Body of pancreas (tissue), 4 donors: ENCODE measurements around the gene HEATR5B. TPM values are rescaled to one million over a fixed set of nuclear protein-coding genes. Genes with fewer than 3 reads are reported as not detected.

ENCODE experiments used
- ATAC-seq: fragments of 150-250 bp; one replicate; pipeline ENCODE4 v1.9.1; 2016
- DNase-seq, 4 donors: peaks; one replicate each; pipeline ENCODE4 v3.0.0-alpha.2; 2019
- H3K27ac ChIP-seq, 4 donors: fragments of 200-600 bp; sonication (generic); 1 replicate in 3 of 4; 2 replicates in 1 of 4; pipeline versions ENCODE4 v1.5.1 to v1.6.1; 2016 to 2019; ENCODE audit warnings: mild to moderate bottlenecking in 1 of 4, mixed read lengths in 1 of 4, moderate library complexity in 1 of 4
- H3K27me3 ChIP-seq, 2 donors: fragments of 200-600 bp; sonication (generic); one replicate each; pipeline ENCODE4 v1.6.0; 2016; ENCODE audit warnings: mild to moderate bottlenecking in 1 of 2
- H3K36me3 ChIP-seq, 2 donors: fragments of 200-600 bp; sonication (generic); replicated peaks in 1 of 2; 2 replicates each; pipeline ENCODE4 v1.5.1; 2016; ENCODE audit warnings: low read depth in 2 of 2; ENCODE audit not compliant: insufficient read depth in 1 of 2
- H3K4me1 ChIP-seq: fragments of 200-600 bp; sonication (generic); one replicate; pipeline ENCODE4 v1.6.0; 2016
- H3K4me3 ChIP-seq, 2 donors: fragments of 200-600 bp; sonication (generic); 1 replicate in 1 of 2; 2 replicates in 1 of 2; pipeline ENCODE4 v1.5.1; 2016 to 2019
- H3K9me3 ChIP-seq, 3 donors: fragments of 200-600 bp; sonication (generic); 1 replicate in 2 of 3; 2 replicates in 1 of 3; pipeline ENCODE4 v1.5.1; 2016
- CTCF ChIP-seq, 7 experiments: fragments of 450-650 bp in 4 of 7; fragments of 200-600 bp in 3 of 7; sonication (generic) in 3 of 7; IDR thresholded peaks; one replicate each; pipeline ENCODE4 v1.5.1; 2016 to 2019; ENCODE audit warnings: antibody characterized with exemption in 7 of 7
- POLR2A ChIP-seq, 3 donors: fragments of 450-650 bp; IDR thresholded peaks; one replicate each; pipeline ENCODE4 v1.6.1; 2016; ENCODE audit warnings: antibody characterized with exemption in 3 of 3, mild to moderate bottlenecking in 2 of 3
- WGBS, 2 donors: methylation state at CpG; one replicate each; pipeline ENCODE4 v1.1.5; 2017; 5-methylcytosine and 5-hydroxymethylcytosine counted together
- intact Hi-C: fragments of 100-400 bp; cut with DNase I; formaldehyde crosslinking; loops from one replicate; pipeline ENCODE4 v1.15.1; 2023
- total RNA-seq, 2 donors: library from RNA; depleted of rRNA; stranded (reverse); fragments of >200 nt; gene quantifications; one replicate each; pipeline ENCODE4 v1.1.0, GENCODE V29; 2016

HEATR5B gene
- total RNA-seq, 2 donors from 2014 or later = 44.8 to 51.9 TPM

GRCh38 chr2:36965751-36966369 is 118.3 kb downstream of the HEATR5B start:
- Histone ChIP-seq H3K4me1 (peaks cover 23% of the 10 kb centered on the region), H3K9me3 (no peaks in the 10 kb centered on the region), H3K27me3 (no peaks in the 10 kb centered on the region), H3K27ac (peak overlapping the region; percentile 71 to 90 (median 84)), H3K4me3 (peak overlapping the region; percentile 69 to 87), H3K36me3 (no peaks in the 10 kb centered on the region)
- WGBS, 2 donors = 1% methylated on average over 24 to 42 of the region's 42 CpGs
- intact Hi-C loops = no loop called here
- DNase-seq (peak; percentile 33 to 57 (median 52)), ATAC-seq (peak; percentile 26)
- TF ChIP-seq CTCF (IDR thresholded peaks at IDR 0.05) (no peak), POLR2A (IDR thresholded peaks at IDR 0.05) (no peak)

- no peak for ATAC-seq
- TF ChIP-seq CTCF (IDR thresholded peaks at IDR 0.05) = no peak
- 29 to 36% methylated on average over 2 of the region's 2 CpGs for WGBS, 2 donors
- peak overlapping the region in 1 of 4 donors; percentile 12 for H3K27ac ChIP-seq
- H3K4me1 ChIP-seq = peaks cover 23% of the 10 kb centered on the region
- H3K9me3 ChIP-seq = no peaks in the 10 kb centered on the region
- intact Hi-C loops = no loop called here
- DNase-seq = no peak
- H3K4me3 ChIP-seq = no peak overlapping the region
- H3K36me3 ChIP-seq = no peaks in the 10 kb centered on the region
- H3K27me3 ChIP-seq = no peaks in the 10 kb centered on the region
Measured at GRCh38 chr2:36965206-36965605, 119.0 kb downstream of the HEATR5B start.

GRCh38 chr2:36964496-36965058 is 119.6 kb downstream of the HEATR5B start:
- whole genome bisulfite sequencing, 2 donors = 71 to 74% methylated on average over 5 of the region's 5 CpGs
- intact Hi-C loops = no loop called here
- DNase-seq = no peak

GRCh38 chr2:36963734-36964133 is 120.4 kb downstream of the HEATR5B start:
- 94 to 96% methylated on average over 4 of the region's 4 CpGs for WGBS, 2 donors
- H3K36me3 ChIP-seq = no peaks in the 10 kb centered on the region
- intact Hi-C loops = no loop called here
- no peaks in the 10 kb centered on the region for H3K9me3 ChIP-seq
- no peak overlapping the region for H3K4me3 ChIP-seq
- H3K27ac ChIP-seq = no peak overlapping the region
- no peak for ATAC-seq
- TF ChIP-seq CTCF (IDR thresholded peaks at IDR 0.05) = no peak
- no peak for TF ChIP-seq POLR2A (IDR thresholded peaks at IDR 0.05)
- DNase-seq = no peak
- H3K4me1 ChIP-seq = peaks cover 23% of the 10 kb centered on the region
- no peaks in the 10 kb centered on the region for H3K27me3 ChIP-seq

More at GRCh38 chr2:36964496-36965058, 119.6 kb downstream of the HEATR5B start:
- Histone ChIP-seq H3K4me3 (no peak overlapping the region), H3K9me3 (no peaks in the 10 kb centered on the region), H3K27me3 (no peaks in the 10 kb centered on the region), H3K4me1 (peaks cover 23% of the 10 kb centered on the region), H3K27ac (peak overlapping the region in 2 of 4 donors; percentile 12 to 14), H3K36me3 (no peaks in the 10 kb centered on the region)
- ATAC-seq = no peak
- no peak for TF ChIP-seq CTCF (IDR thresholded peaks at IDR 0.05)
- TF ChIP-seq POLR2A (IDR thresholded peaks at IDR 0.05) = no peak

GRCh38 chr2:36963106-36963505 is 121.1 kb downstream of the HEATR5B start:
- intact Hi-C loops = no loop called here
- 83 to 87% methylated on average over 4 of the region's 4 CpGs for WGBS, 2 donors
- Histone ChIP-seq H3K4me1 (peaks cover 23% of the 10 kb centered on the region), H3K4me3 (no peak overlapping the region), H3K27me3 (no peaks in the 10 kb centered on the region), H3K36me3 (no peaks in the 10 kb centered on the region), H3K27ac (no peak overlapping the region), H3K9me3 (no peaks in the 10 kb centered on the region)
- DNase-seq = no peak
- TF ChIP-seq POLR2A (IDR thresholded peaks at IDR 0.05) (no peak), CTCF (IDR thresholded peaks at IDR 0.05) (no peak)
- no peak for ATAC-seq
